Loucy (cell line): Measurements from ENCODE around the gene PAPOLB.

ENCODE experiments used
- EZH2phosphoT487 ChIP-seq: fragments of 200-600 bp; IDR thresholded peaks from 2 replicates; pipeline ENCODE4 v1.6.1; 2018; ENCODE audit warnings: antibody characterized with exemption, mild to moderate bottlenecking, moderate library complexity, borderline replicate concordance
- TF ChIP-seq, protein P1 (sequence below): fragments of 200-600 bp; sonication (generic); conservative IDR thresholded peaks from 2 replicates; pipeline ENCODE4 v1.5.1; 2014; ENCODE audit warnings: mild to moderate bottlenecking, antibody characterized with exemption, low read length

GRCh38 chr7:4861227-4861626 is 603 bp downstream of the PAPOLB start:
- TF ChIP-seq, protein P1, sequence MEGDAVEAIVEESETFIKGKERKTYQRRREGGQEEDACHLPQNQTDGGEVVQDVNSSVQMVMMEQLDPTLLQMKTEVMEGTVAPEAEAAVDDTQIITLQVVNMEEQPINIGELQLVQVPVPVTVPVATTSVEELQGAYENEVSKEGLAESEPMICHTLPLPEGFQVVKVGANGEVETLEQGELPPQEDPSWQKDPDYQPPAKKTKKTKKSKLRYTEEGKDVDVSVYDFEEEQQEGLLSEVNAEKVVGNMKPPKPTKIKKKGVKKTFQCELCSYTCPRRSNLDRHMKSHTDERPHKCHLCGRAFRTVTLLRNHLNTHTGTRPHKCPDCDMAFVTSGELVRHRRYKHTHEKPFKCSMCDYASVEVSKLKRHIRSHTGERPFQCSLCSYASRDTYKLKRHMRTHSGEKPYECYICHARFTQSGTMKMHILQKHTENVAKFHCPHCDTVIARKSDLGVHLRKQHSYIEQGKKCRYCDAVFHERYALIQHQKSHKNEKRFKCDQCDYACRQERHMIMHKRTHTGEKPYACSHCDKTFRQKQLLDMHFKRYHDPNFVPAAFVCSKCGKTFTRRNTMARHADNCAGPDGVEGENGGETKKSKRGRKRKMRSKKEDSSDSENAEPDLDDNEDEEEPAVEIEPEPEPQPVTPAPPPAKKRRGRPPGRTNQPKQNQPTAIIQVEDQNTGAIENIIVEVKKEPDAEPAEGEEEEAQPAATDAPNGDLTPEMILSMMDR, result no peak
- TF ChIP-seq EZH2phosphoT487, result no peak
